ENCODE results near the gene SLC24A3.

SLC24A3 gene

DNA sequence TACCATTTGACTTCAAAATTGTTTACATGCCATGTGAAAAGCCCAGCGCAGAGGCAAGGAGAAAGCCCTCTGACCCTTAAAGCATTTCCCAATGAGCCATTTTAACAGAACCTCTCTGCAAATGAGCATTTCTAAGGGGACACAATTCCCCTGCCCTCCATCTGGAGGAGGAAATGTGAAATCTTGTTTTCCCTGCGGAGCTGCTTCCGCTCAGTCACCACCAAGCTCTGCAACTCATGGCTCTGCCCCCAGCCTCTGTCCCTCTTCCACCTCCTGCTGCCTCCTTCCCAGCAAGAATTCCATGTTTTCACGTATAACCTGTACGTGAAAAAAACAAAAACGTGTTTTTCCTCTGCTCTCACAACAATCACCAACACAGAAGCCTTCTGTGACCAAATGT is 557.9 kb downstream of the SLC24A3 start:
- DNase-seq (ENCODE audit: low read depth in 2 of 2) = no peak

DNA sequence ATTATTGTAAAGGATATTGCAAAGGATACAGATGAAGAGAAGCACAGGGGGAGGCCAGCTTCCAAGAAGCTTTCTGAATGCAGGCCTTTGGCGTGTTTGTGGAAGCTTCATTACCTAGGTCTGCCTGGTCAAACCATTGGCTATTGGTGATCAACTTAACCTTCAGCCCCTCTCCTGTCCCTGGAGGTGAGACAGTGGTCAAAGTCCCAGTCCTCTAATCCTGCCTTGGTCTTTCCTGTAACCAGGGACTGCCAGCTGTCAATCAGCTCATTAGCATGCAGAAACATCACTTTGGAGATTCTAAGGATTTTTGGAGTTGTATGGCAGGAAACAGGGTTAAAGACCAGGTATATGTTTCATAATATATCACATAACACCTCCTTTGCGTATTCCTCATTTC is 558.6 kb downstream of the SLC24A3 start:
- DNase-seq (ENCODE audit: low read depth in 2 of 2) = no peak

Data from stimulated activated CD8-positive, alpha-beta memory T cell treated with anti-CD3 and anti-CD28 coated beads, Interleukin-7, amount 100 ng/mL, for 1 hour (primary cell).